Measurements from ENCODE around the gene PPFIA4. TPM values are rescaled to one million over a fixed set of nuclear protein-coding genes. Genes with fewer than 3 reads are reported as not detected.
A peak's percentile ranks its signal among the peaks of the same experiment; 100 is the strongest.

The PPFIA4 gene
- total and polyA plus RNA-seq, 2 of the 4 experiments (the other 2 are of a cell fraction) = 5.4 to 13.7 TPM

DNA sequence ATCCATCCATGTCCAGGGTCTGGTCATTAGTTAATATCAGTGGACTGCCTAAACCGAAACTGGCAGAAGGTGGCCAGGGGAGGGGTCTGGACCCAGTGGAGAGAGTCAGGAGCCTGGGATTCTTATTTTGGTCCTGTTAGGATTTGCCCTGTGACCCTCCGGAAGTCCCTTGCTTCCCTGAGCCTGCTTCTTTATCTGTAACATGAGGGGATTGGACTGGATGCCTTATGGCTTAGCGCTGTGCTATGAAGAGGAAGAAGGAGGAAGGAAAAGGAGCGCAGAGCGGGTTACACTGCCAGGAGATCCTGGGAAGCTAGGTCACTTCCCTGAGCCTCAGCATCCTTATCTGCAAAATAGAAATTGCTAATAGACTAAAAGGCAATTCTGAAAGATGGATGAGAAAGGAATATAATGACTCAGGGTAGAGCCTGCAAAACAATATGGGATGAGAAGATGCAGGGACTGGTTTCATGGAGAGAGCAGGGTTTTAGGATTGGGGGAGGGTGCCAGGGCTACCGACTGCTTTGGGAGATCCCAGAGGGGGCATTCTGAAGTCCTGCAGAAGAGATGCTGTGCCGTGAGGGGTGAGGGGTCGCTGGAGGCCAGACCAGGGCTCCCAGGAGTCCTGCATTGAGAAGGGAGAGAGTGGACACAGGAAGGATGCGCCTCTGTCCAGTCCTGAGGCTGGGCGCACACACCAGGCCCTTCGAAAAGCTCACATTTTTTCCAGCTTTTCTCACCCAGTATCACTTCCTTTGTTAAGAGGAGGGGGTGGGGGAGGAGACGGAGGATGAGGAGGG lies 100.8 kb downstream of the PPFIA4 start:
- POLR2A ChIA-PET (ENCODE audit: unreplicated experiment) = no interaction called here
- peaks cover 48% of the 10 kb centered on the region for H3K27me3 ChIP-seq (ENCODE audit: control insufficient read depth, insufficient read depth, low read length)

More for the DNA sequence above, 100.8 kb downstream of the PPFIA4 start:
- Histone ChIP-seq H3K4ac (ENCODE audit: low read depth, low read length) (no peak overlapping the region), H3K4me2 (ENCODE audit: low read depth, low read length) (peak overlapping the region; percentile 29; the same call in 1 of the 2 replicates), H2AK9ac (replicated peaks; ENCODE audit: low read depth, low read length, poor library complexity) (no peak overlapping the region), H3K14ac (replicated peaks; ENCODE audit: low read depth, low read length) (no peak overlapping the region), H3K79me1 (ENCODE audit: low read depth in 1 of 2, low read length in 2 of 2) (no peaks in the 10 kb centered on the region), H3K9me3 (ENCODE audit: control insufficient read depth, insufficient read depth, low read length) (no peaks in the 10 kb centered on the region), H3K9ac (ENCODE audit: low read depth, low read length) (no peak overlapping the region), H4K8ac (ENCODE audit: low read depth in 2 of 2, low read length in 2 of 2) (no peak overlapping the region; a peak in 2 of 4 replicates), H4K20me1 (ENCODE audit: insufficient read depth, low read length) (no peaks in the 10 kb centered on the region), H2BK15ac (ENCODE audit: low read depth, low read length) (no peak overlapping the region), H3K36me3 (ENCODE audit: control insufficient read depth, insufficient read depth, low read length) (no peaks in the 10 kb centered on the region), H2AK5ac (ENCODE audit: low read depth, low read length) (no peak overlapping the region), H3K18ac (ENCODE audit: low read depth, low read length) (no peak overlapping the region; the same call in 1 of the 2 replicates), H2BK5ac (ENCODE audit: low read depth, low read length, poor library complexity, severe bottlenecking) (no peak overlapping the region), H3K4me3 (ENCODE audit: insufficient read depth, low read depth, low read length) (no peak overlapping the region), H2BK120ac (ENCODE audit: low read depth, low read length) (no peak overlapping the region), H4K91ac (ENCODE audit: insufficient read depth, low read depth, low read length) (no peak overlapping the region), H2BK20ac (ENCODE audit: low read depth, low read length) (no peak overlapping the region), H3K23ac (ENCODE audit: low read depth, low read length) (no peak overlapping the region), H4K5ac (ENCODE audit: low read depth, low read length) (no peak overlapping the region), H3K56ac (ENCODE audit: extremely low read depth, insufficient read depth, low read length) (no peak overlapping the region), H2AFZ (replicated peaks; ENCODE audit: low read length, poor library complexity) (peak overlapping the region; percentile 80), H3K27ac (ENCODE audit: insufficient read depth, low read length) (no peak overlapping the region), H3K4me1 (ENCODE audit: control insufficient read depth, insufficient read depth, low read length) (peaks cover 3% of the 10 kb centered on the region; the same call in 1 of the 2 replicates), H3K9me1 (ENCODE audit: insufficient read depth, low read length) (no peaks in the 10 kb centered on the region)
- CTCF ChIA-PET = interaction anchor here (1.3 to 3.0 kb wide), 3 partner anchors 78 to 90 kb away, joined by 4 to 8 read pairs (median 6); no protein-coding TSS in a partner anchor
- in situ Hi-C loops (cut with MboI; ENCODE audit: low sequenced_read_pairs) (no loop called here), intact Hi-C loops (cut with micrococcal nuclease) (no loop called here), dilution Hi-C loops (cut with HindIII; ENCODE audit: low sequenced_read_pairs, unreplicated experiment) (no loop called here)
- ATAC-seq (ENCODE audit: low read depth) = peak; percentile 27
- TF ChIP-seq FOS (IDR thresholded peaks at IDR 0.05; ENCODE audit: low read depth, low read length) = no peak
- TF ChIP-seq, protein P1, sequence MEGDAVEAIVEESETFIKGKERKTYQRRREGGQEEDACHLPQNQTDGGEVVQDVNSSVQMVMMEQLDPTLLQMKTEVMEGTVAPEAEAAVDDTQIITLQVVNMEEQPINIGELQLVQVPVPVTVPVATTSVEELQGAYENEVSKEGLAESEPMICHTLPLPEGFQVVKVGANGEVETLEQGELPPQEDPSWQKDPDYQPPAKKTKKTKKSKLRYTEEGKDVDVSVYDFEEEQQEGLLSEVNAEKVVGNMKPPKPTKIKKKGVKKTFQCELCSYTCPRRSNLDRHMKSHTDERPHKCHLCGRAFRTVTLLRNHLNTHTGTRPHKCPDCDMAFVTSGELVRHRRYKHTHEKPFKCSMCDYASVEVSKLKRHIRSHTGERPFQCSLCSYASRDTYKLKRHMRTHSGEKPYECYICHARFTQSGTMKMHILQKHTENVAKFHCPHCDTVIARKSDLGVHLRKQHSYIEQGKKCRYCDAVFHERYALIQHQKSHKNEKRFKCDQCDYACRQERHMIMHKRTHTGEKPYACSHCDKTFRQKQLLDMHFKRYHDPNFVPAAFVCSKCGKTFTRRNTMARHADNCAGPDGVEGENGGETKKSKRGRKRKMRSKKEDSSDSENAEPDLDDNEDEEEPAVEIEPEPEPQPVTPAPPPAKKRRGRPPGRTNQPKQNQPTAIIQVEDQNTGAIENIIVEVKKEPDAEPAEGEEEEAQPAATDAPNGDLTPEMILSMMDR (conservative IDR thresholded peaks at IDR 0.05; ENCODE audit: low read depth, low read length) = no peak
- no peak for TF ChIP-seq RCOR1 (IDR thresholded peaks at IDR 0.05; ENCODE audit: insufficient replicate concordance, low read length)
- TF ChIP-seq SMC3 (IDR thresholded peaks at IDR 0.05; ENCODE audit: low read depth, low read length) = no peak
- no peak for TF ChIP-seq RFX5 (IDR thresholded peaks at IDR 0.05; ENCODE audit: low read depth, low read length)
- TF ChIP-seq, protein P2, sequence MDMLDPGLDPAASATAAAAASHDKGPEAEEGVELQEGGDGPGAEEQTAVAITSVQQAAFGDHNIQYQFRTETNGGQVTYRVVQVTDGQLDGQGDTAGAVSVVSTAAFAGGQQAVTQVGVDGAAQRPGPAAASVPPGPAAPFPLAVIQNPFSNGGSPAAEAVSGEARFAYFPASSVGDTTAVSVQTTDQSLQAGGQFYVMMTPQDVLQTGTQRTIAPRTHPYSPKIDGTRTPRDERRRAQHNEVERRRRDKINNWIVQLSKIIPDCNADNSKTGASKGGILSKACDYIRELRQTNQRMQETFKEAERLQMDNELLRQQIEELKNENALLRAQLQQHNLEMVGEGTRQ (IDR thresholded peaks at IDR 0.05; ENCODE audit: low read depth, low read length) = no peak
- TF ChIP-seq CEBPB (IDR thresholded peaks at IDR 0.05; ENCODE audit: low read depth, low read length) = no peak
- no peak for TF ChIP-seq NFE2L2 (IDR thresholded peaks at IDR 0.05; ENCODE audit: low read depth, low read length)
- TF ChIP-seq MAZ (IDR thresholded peaks at IDR 0.05; ENCODE audit: borderline replicate concordance, low read depth, low read length) = no peak
- TF ChIP-seq, protein P3, sequence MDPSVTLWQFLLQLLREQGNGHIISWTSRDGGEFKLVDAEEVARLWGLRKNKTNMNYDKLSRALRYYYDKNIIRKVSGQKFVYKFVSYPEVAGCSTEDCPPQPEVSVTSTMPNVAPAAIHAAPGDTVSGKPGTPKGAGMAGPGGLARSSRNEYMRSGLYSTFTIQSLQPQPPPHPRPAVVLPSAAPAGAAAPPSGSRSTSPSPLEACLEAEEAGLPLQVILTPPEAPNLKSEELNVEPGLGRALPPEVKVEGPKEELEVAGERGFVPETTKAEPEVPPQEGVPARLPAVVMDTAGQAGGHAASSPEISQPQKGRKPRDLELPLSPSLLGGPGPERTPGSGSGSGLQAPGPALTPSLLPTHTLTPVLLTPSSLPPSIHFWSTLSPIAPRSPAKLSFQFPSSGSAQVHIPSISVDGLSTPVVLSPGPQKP (IDR thresholded peaks at IDR 0.05; ENCODE audit: borderline replicate concordance, low read depth, low read length) = no peak
- TF ChIP-seq BHLHE40 (IDR thresholded peaks at IDR 0.05; ENCODE audit: low read depth, low read length) = no peak
- DNase-seq = peak; percentile 4
- no TSS peak for BruUV-seq (replicated peaks)
- WGBS, 2 experiments (ENCODE audit: extremely low coverage in 2 of 2, insufficient read length in 1 of 2) = 14% methylated on average over 2 of the region's 12 CpGs; no CpG with 5 or more reads in 1 of the 2 experiments
